ENCODE measurements around the gene MYEOV. TPM values are rescaled to one million over a fixed set of nuclear protein-coding genes. Genes with fewer than 3 reads are reported as not detected.

The MYEOV gene
- polyA plus RNA-seq, 3 donors: 0.03 TPM; not detected in 2

GRCh38 chr11:69276165-69276564 lies 17.8 kb upstream of the MYEOV start:
- Histone ChIP-seq H3K9me3 (replicated peaks in 1 of 2; ENCODE audit: control insufficient read depth in 1 of 2, insufficient read depth in 1 of 2, low read length in 2 of 2) (no peaks in the 10 kb centered on the region), H3K27me3 (ENCODE audit: control insufficient read depth in 2 of 2, insufficient read depth in 2 of 2, low read length in 2 of 2) (no peaks in the 10 kb centered on the region), H3K36me3 (replicated peaks in 1 of 2; ENCODE audit: control insufficient read depth in 1 of 2, insufficient read depth in 2 of 2, low read length in 2 of 2) (no peaks in the 10 kb centered on the region), H2AFZ (ENCODE audit: insufficient read depth, low read depth, low read length, poor library complexity, severe bottlenecking) (no peak overlapping the region), H3K4me1 (ENCODE audit: control insufficient read depth in 1 of 2, insufficient read depth in 2 of 2, low read length in 2 of 2) (no peaks in the 10 kb centered on the region), H3K27ac (ENCODE audit: low read depth in 1 of 2, low read length in 2 of 2) (no peak overlapping the region), H3K4me2 (replicated peaks; ENCODE audit: extremely low read depth, low read length, poor library complexity, severe bottlenecking) (no peak overlapping the region), H3K79me2 (ENCODE audit: insufficient read depth, low read length) (no peaks in the 10 kb centered on the region), H4K20me1 (ENCODE audit: insufficient read depth, low read length) (no peaks in the 10 kb centered on the region), H3K9ac (ENCODE audit: insufficient read depth, low read length, poor library complexity, severe bottlenecking) (no peak overlapping the region), H3K4me3 (replicated peaks in 1 of 3; ENCODE audit: low read depth in 2 of 3, low read length in 3 of 3) (no peak overlapping the region)
- peaks cover 3 to 12% (median 4%) of the 10 kb centered on the region in 3 donors for H3K27me3 Mint-ChIP-seq (ENCODE audit: low read depth in 3 of 3)
- H3K4me1 Mint-ChIP-seq: no peaks in the 10 kb centered on the region
- intact Hi-C loops (cut with micrococcal nuclease): no loop called here
- no peak for DNase-seq
- H3K36me3 Mint-ChIP-seq: no peaks in the 10 kb centered on the region
- H3K9me3 Mint-ChIP-seq: peaks cover 0 to 2% (median 0%) of the 10 kb centered on the region in 7 donors
- TF ChIP-seq, protein P1, sequence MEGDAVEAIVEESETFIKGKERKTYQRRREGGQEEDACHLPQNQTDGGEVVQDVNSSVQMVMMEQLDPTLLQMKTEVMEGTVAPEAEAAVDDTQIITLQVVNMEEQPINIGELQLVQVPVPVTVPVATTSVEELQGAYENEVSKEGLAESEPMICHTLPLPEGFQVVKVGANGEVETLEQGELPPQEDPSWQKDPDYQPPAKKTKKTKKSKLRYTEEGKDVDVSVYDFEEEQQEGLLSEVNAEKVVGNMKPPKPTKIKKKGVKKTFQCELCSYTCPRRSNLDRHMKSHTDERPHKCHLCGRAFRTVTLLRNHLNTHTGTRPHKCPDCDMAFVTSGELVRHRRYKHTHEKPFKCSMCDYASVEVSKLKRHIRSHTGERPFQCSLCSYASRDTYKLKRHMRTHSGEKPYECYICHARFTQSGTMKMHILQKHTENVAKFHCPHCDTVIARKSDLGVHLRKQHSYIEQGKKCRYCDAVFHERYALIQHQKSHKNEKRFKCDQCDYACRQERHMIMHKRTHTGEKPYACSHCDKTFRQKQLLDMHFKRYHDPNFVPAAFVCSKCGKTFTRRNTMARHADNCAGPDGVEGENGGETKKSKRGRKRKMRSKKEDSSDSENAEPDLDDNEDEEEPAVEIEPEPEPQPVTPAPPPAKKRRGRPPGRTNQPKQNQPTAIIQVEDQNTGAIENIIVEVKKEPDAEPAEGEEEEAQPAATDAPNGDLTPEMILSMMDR (IDR thresholded peaks at IDR 0.05): no peak
- WGBS (ENCODE audit: insufficient coverage): 93% methylated on average over 2 of the region's 3 CpGs
- H3K4me3 Mint-ChIP-seq: no peak overlapping the region
- H3K27ac Mint-ChIP-seq: no peak overlapping the region

- Mint-ChIP-seq H3K27me3 (ENCODE audit: low read depth in 3 of 3) (peaks cover under 1 to 9% (median 3%) of the 10 kb centered on the region in 3 donors), H3K4me3 (no peak overlapping the region), H3K36me3 (no peaks in the 10 kb centered on the region), H3K4me1 (no peaks in the 10 kb centered on the region), H3K9me3 (peaks cover 0 to 4% (median 0%) of the 10 kb centered on the region in 7 donors), H3K27ac (no peak overlapping the region)
- Histone ChIP-seq H3K27ac (ENCODE audit: low read depth in 1 of 2, low read length in 2 of 2) (no peak overlapping the region), H3K27me3 (ENCODE audit: control insufficient read depth in 2 of 2, insufficient read depth in 2 of 2, low read length in 2 of 2) (no peaks in the 10 kb centered on the region), H4K20me1 (ENCODE audit: insufficient read depth, low read length) (no peaks in the 10 kb centered on the region), H3K4me2 (replicated peaks; ENCODE audit: extremely low read depth, low read length, poor library complexity, severe bottlenecking) (no peak overlapping the region), H3K79me2 (ENCODE audit: insufficient read depth, low read length) (no peaks in the 10 kb centered on the region), H3K4me1 (ENCODE audit: control insufficient read depth in 1 of 2, insufficient read depth in 2 of 2, low read length in 2 of 2) (no peaks in the 10 kb centered on the region), H3K9me3 (replicated peaks in 1 of 2; ENCODE audit: control insufficient read depth in 1 of 2, insufficient read depth in 1 of 2, low read length in 2 of 2) (peaks cover 0 to 2% of the 10 kb centered on the region in 2 donors), H3K36me3 (replicated peaks in 1 of 2; ENCODE audit: control insufficient read depth in 1 of 2, insufficient read depth in 2 of 2, low read length in 2 of 2) (no peaks in the 10 kb centered on the region), H2AFZ (ENCODE audit: insufficient read depth, low read depth, low read length, poor library complexity, severe bottlenecking) (no peak overlapping the region), H3K4me3 (replicated peaks in 1 of 3; ENCODE audit: low read depth in 2 of 3, low read length in 3 of 3) (no peak overlapping the region), H3K9ac (ENCODE audit: insufficient read depth, low read length, poor library complexity, severe bottlenecking) (no peak overlapping the region)
- 66% methylated on average over 11 of the region's 12 CpGs for WGBS (ENCODE audit: insufficient coverage)
- intact Hi-C loops (cut with micrococcal nuclease): no loop called here
- TF ChIP-seq, protein P1 (IDR thresholded peaks at IDR 0.05): no peak
- DNase-seq: no peak
Measured at GRCh38 chr11:69277074-69277809, 16.7 kb upstream of the MYEOV start.
